ENCODE data around the gene SHC2.
A peak's percentile ranks its signal among the peaks of the same experiment; 100 is the strongest.

SHC2 gene, protein sequence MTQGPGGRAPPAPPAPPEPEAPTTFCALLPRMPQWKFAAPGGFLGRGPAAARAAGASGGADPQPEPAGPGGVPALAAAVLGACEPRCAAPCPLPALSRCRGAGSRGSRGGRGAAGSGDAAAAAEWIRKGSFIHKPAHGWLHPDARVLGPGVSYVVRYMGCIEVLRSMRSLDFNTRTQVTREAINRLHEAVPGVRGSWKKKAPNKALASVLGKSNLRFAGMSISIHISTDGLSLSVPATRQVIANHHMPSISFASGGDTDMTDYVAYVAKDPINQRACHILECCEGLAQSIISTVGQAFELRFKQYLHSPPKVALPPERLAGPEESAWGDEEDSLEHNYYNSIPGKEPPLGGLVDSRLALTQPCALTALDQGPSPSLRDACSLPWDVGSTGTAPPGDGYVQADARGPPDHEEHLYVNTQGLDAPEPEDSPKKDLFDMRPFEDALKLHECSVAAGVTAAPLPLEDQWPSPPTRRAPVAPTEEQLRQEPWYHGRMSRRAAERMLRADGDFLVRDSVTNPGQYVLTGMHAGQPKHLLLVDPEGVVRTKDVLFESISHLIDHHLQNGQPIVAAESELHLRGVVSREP

DNA sequence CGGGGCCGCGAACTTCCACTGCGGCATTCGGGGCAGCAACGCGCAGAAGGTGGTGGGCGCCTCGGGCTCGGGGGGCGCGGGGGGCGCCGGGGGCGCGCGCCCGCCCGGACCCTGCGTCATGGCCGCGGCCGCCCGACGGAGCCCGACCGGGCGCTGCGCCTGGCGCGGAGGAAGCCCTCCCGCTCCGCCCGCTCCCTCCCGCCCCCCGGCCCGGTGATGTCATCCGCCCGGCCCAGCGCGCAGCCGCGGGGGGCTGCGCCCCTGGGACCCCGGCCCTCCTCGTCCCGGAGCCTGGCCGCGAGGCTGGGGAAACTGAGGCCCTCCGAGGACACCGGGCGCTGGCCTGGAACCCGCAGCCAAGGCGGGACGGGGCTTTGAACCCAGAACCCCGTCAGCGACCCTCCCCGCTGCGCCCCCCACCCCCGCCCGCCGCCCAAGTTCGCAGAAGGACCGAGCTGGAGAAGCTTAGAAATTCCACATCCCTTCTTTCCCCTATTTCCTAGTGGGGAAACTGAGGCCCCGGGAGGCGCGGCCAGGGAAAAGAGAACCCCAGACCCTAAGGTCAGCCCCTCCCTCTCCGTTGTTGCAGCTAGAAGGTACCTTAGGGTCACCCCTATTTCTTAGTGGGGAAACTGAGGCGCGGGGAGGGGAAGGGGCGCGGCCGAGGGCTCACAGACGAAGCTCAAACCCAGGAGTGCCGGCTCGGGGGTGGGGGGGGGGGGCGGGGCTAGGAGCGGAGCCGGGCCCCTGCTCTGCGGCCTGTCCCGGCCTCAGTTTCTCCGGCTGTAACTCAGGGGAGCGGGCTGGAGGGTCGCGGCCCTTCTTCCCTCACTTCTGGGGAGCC lies at the start of gene SHC2:
Gene SHC2, minus strand, starts transcription at position 157 of the 844 bp plus-strand sequence. Its CDS starts 37 bp downstream, at position 120.
- DNase-seq = no peak

DNA sequence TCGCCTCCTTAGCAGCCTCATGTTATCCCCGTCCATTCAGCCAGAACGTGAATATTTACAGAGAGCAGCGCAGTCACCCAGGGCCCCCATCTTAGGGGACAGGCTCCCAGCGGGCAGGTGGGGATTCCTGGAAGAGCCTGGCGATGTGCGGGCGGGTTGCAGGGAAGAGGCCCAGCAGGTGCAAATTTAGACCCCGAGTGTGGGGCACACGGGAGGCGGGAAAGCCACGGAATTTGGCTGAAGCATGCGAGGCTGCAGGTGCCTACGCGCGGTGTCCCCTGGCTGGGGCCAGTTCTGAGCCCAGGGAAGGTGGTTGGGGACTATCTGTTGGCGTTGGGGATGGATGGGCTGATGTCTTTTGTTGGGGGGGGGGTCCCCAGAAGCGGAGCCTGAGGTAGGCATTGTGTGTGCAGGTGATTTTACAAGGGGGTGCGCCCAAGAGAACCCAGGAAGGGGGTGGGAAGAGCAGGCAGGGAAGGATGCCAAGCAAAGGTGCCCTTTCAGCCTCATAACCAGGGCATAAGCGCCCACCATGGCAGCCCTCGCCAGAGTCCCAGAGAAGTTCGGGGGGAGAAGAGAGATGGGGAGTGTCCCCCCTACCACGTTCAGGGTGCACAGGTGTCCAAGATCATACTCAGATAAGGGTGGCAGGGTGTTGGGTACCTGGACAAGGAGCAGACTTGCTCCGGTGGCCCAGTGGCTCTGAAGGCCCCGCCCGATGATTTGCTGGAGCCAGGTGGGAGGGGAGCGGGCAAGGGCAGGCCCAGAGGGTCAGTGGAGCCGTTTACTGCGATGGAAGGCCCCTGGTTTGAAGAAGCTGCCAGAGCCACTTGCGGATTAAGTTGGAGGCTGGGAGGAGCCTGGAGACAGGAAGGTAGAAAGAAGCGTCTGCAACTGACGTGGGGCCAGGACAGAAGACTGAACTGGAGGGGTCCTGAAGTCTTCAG lies 47.6 kb upstream of the SHC2 start:
- no peak for DNase-seq

DNA sequence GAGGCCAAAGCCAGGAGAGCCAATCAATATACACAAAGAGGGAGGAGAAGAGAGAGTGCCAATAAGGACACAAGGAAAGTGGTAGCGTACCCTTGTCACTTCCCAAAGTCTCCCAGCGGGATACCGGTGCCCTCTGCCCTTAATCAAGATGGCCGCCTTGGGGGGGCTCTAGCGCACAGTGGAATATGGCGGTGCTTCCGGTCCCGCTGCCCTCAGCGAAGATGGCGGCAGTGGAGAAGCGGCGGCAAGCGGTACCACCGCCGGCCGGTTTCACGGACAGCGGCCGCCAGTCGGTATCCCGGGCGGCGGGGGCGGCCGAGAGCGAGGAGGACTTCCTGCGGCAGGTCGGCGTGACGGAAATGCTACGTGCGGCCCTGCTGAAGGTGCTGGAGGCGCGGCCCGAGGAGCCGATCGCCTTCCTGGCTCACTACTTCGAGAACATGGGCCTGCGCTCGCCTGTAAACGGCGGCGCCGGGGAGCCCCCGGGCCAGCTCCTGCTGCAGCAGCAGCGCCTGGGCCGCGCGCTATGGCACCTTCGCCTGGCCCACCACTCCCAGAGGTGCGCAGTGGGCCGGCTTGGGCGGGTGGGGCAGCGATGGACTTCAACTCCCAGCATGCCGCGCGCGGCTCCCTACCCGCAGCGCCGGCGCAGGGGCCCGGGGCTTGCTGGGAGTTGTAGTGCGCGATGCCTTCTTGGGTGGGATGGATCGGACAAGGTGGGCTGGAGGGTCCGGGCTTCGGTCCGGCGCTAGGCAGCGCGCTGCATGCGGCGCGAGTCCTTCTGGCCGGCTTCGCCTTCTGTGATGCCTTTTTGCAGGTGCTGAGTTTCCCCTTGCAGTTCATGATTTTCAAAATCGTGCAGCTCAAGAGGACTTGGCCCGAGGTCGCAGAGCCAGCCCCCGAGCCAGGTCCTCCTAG lies 46.7 kb upstream of the SHC2 start, which contains the start of gene TPGS1:
Gene TPGS1, plus strand, starts transcription at position 212 of the 918 bp plus-strand sequence. Its CDS starts 10 bp downstream, at position 222.
- peak; percentile 84 for DNase-seq

DNA sequence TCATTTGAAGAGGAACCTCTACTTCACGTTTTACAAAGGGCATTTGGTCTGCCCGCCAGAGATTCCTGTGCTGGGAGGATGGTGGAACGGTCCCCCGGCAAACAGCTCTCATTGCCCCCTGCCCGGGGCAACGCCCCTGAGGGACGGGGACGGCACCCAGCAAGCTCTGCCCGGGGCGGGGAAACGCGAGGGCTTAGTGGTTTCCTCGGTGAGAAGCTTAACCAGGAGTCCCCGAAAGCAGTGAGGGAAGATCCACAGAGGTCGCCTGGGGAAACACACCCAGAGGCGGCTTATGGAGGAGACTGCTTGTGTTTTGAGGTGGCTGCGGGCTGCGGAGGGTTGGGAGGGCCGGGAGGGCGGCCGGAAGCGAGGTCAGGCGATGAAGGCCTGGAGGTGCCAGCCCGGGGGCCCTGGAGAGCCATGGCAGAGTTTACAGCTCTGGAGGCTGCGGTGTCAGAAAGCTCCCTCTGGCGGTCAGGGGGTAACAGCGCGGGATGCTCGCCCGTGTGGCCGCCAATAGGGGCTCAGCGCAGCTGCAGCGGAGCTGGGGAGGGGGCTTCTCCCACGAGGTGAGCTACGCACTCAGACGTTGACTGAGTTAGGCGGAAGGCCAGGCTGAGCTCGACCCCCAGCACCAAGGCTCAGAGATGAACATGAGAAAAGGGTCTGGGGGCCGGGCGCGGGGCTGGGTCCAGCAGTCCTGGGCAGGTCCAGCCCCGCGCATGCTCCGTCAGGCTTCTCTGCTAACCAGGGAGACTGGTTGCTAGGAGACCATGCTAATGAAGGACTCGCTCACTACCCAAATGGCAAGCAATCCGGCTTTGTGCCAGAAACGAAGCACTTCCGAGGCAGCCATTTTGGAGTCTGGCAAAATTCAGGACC lies 45.8 kb upstream of the SHC2 start:
- DNase-seq = peak; percentile 94

DNA sequence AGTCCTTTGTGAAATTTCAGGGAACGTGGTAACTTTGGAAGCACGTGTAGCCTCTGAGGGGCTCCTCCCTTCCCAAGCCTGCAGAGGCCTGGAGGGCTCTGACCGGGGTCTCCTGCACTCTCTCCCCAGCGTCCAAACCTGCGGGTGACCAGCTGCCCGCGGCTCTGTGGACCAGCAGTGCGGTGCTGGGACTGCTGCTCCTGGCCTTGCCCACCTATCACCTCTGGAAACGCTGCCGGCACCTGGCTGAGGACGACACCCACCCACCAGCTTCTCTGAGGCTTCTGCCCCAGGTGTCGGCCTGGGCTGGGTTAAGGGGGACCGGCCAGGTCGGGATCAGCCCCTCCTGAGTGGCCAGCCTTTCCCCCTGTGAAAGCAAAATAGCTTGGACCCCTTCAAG lies 43.8 kb upstream of the SHC2 start:
- DNase-seq = no peak

DNA sequence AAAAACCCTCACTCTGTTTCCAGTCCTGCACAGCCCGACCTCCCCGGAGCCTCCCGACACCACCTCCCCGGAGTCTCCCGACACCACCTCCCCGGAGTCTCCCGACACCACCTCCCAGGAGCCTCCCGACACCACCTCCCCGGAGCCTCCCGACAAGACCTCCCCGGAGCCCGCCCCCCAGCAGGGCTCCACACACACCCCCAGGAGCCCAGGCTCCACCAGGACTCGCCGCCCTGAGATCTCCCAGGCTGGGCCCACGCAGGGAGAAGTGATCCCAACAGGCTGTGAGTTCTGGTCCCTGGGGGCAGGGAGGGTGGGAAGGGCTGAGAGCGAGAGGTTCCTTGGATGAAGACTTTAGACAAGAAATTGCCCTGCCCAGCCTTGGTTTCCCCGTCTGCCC lies 40.8 kb upstream of the SHC2 start:
- DNase-seq = no peak

DNA sequence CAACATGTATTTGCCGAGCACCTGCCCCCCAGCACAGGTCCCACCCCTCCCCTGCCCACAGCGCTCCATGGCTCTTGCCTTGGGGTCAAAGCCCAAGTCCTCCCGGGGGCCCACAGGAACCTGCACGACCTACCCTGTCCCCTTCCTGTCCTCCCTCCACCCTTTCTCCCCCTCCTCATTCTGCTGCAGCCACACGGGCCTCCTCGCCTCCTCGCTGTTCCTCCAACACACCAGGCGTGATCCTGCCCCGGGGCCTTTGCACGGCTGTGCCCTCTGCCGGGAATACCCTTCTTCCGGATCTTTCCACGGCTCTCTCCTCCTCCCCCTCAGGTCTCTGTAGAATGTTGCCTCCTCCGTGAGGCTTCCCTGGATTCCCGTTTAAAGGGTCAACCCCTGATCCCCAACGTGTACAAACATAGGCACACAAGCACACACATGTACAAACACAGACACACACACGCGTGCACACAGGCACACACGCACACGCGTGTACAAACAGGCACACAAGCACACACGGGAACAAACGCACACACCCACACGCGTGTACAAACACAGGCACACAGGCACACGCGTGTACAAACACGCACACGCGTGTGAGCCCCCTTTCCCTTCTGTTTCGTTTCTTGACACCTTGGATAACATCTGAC lies 38.3 kb upstream of the SHC2 start:
- DNase-seq = no peak

DNA sequence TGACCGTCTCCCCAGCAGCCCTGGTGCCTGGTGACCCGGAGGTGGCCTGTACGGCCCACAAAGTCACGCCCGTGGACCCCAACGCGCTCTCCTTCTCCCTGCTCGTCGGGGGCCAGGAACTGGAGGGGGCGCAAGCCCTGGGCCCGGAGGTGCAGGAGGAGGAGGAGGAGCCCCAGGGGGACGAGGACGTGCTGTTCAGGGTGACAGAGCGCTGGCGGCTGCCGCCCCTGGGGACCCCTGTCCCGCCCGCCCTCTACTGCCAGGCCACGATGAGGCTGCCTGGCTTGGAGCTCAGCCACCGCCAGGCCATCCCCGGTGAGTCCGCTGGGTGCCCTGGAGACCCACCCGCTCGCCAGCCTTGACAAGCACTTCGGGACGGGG lies 37.7 kb upstream of the SHC2 start:
- DNase-seq = no peak

DNA sequence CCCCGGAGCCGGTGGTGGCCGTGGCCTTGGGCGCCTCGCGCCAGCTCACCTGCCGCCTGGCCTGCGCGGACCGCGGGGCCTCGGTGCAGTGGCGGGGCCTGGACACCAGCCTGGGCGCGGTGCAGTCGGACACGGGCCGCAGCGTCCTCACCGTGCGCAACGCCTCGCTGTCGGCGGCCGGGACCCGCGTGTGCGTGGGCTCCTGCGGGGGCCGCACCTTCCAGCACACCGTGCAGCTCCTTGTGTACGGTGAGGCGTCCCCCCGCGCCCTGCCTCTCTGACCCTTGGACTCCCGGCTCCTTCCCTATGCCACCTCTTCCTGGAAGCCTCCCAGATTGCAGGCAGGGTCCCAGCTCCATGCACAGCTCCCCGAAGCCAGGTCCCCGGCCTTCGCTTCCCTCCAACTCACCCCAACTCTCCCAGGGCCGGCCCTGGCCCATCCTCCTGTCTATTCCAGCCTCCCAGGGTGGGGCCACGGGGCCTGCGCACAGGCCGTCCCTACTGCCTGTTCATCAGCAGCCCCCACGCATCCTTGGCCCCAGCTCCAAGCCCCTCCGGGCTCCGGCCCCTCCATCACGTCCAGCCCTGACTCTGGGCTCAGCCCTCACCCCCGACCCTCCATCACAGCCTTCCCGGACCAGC lies 37.2 kb upstream of the SHC2 start:
- no peak for DNase-seq

DNA sequence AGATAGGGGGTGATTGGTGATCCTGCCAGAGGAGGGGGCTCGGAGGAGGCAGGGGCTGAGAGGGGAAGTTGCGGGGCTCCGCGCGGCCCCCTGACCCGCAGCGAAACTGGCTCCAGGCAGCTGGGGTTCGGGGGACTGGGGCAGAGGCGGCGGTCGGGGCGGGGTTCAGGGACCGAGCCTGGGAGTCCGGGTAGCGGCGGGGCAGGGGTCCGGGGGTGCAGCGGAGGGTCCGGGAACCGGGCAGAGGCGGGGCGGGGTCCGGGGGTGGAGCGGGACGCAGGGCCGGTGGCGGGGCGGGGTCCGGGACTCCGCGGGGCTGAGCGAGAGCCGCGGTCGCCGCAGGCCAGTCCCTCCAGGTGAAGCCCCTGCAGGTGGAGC lies 36.6 kb upstream of the SHC2 start:
- no peak for DNase-seq

DNA sequence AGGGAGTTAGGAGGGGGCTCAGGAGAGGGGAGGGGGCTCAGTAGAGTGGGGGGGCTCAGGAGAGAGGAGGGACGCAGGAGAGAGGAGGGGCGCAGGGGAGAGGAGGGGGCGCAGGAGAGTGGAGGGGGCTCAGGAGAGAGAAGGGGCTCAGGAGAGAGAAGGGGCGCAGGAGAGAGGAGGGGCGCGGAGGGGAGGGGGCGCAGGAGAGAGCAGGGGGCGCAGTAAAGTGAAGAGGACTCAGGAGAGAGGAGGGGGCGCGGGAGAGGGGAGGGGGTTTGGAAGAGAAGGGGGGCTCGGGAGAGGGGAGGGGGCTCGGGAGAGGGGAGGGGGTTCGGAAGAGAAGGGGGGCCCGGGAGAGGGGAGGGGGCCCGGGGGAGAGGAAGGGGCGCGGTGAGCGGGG lies 36.2 kb upstream of the SHC2 start:
- no peak for DNase-seq

DNA sequence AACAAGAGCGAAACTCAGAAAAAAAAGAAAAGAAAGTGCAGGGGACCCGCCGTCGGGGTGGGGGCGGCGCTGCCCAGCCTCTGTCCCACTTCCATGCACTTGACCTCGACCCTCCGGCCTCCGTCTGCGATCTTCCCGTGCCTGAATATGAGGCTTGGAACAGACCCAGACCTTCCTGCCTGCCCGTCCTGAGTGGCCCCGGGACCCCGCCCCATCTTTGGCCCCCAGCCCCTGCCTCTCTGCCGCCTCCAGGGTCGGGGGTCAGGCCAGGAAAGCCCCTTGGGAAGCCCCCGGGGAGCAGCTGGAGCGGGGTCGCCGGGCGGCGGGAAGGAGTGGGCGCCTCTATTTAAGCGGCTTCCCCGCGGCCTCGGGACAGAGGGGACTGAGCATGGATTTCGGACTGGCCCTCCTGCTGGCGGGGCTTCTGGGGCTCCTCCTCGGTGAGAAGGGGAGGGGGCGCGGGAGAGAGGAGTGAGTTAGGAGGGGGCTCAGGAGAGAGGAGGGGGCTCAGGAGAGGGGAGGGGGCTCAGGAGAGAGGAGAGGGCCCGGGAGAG lies 35.4 kb upstream of the SHC2 start, which contains the start of gene MADCAM1:
Gene MADCAM1, plus strand, starts transcription at position 375 of the 554 bp plus-strand sequence. Its CDS starts 14 bp downstream, at position 389.
- no peak for DNase-seq

DNA sequence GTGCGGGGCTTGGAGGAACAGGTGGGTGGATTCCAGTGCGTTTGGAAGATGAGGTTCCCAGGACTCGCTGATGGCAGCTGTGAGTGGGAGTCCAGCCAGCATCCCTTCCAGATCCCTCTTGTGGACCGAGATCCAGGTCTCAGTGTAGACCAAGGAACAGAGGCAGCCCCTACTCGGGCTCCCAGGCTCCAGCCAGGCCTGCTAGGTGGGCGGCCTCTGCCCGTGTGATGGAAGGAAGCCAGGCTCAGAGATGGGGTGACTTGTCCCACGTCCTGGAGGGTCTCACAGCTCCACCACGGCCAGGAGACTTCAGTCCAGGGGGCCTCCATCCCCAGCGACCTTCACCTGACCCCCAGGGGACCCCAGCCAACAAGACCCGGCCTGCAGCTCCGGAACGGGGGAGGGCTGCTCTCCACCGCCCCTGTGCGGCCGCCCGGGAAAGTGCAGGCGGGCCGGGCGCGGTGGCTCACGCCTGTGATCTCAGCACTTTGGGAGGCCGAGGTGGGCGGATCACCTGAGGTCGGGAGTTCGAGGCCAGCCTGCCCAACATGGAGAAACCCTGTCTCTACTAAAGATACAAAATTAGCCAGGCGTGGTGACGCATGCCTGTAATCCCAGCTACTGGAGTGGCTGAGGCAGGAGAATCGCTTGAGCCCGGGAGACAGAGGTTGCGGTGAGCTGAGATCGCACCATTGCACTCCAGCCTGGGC lies 34.7 kb upstream of the SHC2 start:
- peak; percentile 76 for DNase-seq

DNA sequence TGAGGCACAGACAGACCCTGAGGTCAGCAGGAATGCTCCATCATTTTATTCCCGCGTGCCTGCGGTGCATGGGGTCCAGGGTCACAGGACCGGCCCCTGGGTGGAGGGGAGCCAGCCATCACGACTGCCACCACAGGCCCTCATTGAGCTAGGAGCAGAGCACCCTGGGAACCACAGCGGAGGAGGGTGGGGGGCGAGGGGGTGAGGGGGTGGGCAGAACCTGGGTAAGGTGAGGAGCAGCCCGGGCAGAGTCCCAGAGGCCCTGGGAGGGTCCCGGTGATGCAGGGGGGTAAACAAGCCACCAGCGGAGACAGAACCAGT lies 34.2 kb upstream of the SHC2 start:
- no peak for DNase-seq

DNA sequence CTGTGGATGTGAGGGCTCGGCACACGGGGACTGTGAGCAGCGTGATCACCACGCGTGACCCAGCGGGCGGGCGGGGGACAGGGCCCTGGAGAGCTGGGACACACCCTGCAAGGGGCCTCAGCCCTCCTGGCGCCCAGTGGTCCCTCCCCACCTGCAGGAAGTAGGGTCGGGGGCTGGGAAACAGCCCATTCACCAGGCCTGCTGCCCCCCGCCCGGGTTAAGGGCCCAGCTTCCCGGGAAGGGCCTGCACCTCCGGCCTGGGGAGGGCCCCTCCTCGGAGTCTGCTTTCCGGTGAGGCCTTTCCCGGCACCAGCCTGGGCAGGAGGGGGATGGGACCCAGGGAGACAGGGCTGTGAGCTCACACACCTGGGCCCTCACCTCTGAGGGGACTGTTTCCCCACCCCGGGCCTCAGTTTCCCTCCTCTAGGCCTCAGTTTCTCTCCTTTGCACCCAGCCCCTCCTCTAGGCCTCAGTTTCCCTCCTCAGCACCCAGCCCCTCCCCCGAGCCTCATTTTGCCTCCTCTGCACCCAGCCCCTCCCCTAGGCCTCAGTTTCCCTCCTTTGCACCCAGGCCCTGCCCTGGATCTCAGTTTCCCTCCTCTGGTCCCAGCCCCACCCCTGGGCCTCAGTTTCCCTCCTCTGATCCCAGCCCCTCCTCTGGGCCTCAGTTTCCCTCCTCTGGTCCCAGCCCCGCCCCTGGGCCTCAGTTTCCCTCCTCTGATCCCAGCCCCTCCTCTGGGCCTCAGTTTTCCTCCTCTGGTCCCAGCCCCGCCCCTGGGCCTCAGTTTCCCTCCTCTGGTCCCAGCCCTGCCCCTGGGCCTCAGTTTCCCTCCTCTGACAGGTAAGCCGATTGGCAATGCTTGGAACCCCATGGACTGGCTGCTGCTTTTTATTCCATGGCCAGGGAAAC lies 33.6 kb upstream of the SHC2 start:
- DNase-seq = no peak

DNA sequence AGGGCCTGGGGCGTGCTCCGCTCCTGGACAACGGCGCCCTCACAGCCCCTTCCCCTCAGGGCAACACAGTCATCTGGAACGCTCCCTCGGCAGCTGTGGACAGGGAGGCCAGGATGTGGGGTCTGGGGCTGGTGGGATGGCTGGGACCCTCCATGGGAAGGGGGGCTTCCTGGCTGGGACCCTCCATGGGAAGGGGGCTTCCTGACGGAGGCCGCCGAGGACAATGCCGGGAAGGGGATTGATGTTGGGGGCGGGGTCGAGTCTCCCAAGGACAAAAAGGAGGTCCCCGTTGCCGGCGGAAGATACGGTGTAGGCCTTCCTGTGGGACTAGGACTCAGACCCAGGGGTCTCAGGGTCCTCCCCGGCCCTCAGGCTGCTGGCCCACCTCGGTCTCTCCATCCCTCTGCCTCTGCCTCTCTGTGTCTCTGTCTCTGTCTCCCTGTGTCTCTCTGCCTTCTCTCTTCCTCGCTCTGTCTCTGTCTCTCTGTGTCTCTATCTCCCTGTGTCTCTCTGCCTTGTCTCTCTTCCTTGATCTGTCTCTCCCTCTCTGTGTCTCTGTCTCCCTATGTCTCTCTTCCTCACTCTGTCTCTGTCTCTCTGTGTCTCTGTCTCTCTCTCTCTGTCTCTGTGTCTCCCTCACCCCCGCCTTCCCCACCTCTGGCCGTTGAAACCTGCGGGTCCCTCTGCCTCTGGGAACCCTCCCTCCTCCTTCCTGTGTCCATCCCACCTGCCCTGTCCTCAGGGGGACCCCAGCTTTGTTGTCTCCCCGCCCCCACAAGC lies 32.7 kb upstream of the SHC2 start:
- DNase-seq = no peak
